Measurements from ENCODE around the gene IFI27. TPM values are rescaled to one million over a fixed set of nuclear protein-coding genes. Genes with fewer than 3 reads are reported as not detected.

Gene IFI27
- total and polyA plus RNA-seq, 2 experiments from 2014 or later, result 1.8 to 6.7 TPM

GRCh38 chr14:94129111-94129757, 18.7 kb downstream of the IFI27 start, which contains the start of gene IFI27L2:
IFI27L2 (minus strand) TSS chr14:94129604; CDS start chr14:94129564, 40 bp downstream.
- TF ChIP-seq CTCF (IDR thresholded peaks at IDR 0.05; ENCODE audit: poor library complexity) (peak; percentile 39), EZH2 (IDR thresholded peaks at IDR 0.05; ENCODE audit: borderline replicate concordance) (no peak)
- H3K79me2 ChIP-seq, result no peaks in the 10 kb centered on the region
- 1% methylated on average over 23 of the region's 27 CpGs for WGBS (ENCODE audit: low lambda C conversion rate, missing lambda C conversion rate)
- no peaks in the 10 kb centered on the region for H4K20me1 ChIP-seq (ENCODE audit: insufficient read depth, poor library complexity, severe bottlenecking)
- no peaks in the 10 kb centered on the region for H3K36me3 ChIP-seq (replicated peaks; ENCODE audit: insufficient read depth, low read depth)
- H2AFZ ChIP-seq, result peak within 1 kb of the TSS; percentile 75
- peak within 1 kb of the TSS; percentile 40 for H3K27ac ChIP-seq
- H3K4me3 ChIP-seq, result peak within 1 kb of the TSS; percentile 25
- no peaks in the 10 kb centered on the region for H3K4me1 ChIP-seq (ENCODE audit: insufficient read depth)
- no peaks in the 10 kb centered on the region for H3K27me3 ChIP-seq
- no peaks in the 10 kb centered on the region for H3K9me2 ChIP-seq (replicated peaks; ENCODE audit: insufficient read depth)
- peak; percentile 89 for DNase-seq (ENCODE audit: low spot score)
- no peaks in the 10 kb centered on the region for H3K9me3 ChIP-seq (ENCODE audit: low read depth)
- H3K4me2 ChIP-seq, result peak within 1 kb of the TSS; percentile 85

GRCh38 chr14:94129758-94130414, 19.4 kb downstream of the IFI27 start:
- H3K79me2 ChIP-seq, result no peaks in the 10 kb centered on the region
- H3K9me3 ChIP-seq (ENCODE audit: low read depth), result no peaks in the 10 kb centered on the region
- no peaks in the 10 kb centered on the region for H3K4me1 ChIP-seq (ENCODE audit: insufficient read depth)
- no peaks in the 10 kb centered on the region for H4K20me1 ChIP-seq (ENCODE audit: insufficient read depth, poor library complexity, severe bottlenecking)
- H3K27ac ChIP-seq, result no peak overlapping the region
- no peaks in the 10 kb centered on the region for H3K27me3 ChIP-seq
- peak; percentile 49 for DNase-seq (ENCODE audit: low spot score)
- no peaks in the 10 kb centered on the region for H3K9me2 ChIP-seq (replicated peaks; ENCODE audit: insufficient read depth)
- H3K4me3 ChIP-seq, result peak overlapping the region; percentile 25
- no peaks in the 10 kb centered on the region for H3K36me3 ChIP-seq (replicated peaks; ENCODE audit: insufficient read depth, low read depth)
- peak overlapping the region; percentile 75 for H2AFZ ChIP-seq
- H3K4me2 ChIP-seq, result peak overlapping the region; percentile 85
- WGBS (ENCODE audit: low lambda C conversion rate, missing lambda C conversion rate), result 2% methylated on average over 12 of the region's 12 CpGs
- TF ChIP-seq CTCF (IDR thresholded peaks at IDR 0.05; ENCODE audit: poor library complexity) (no peak), EZH2 (IDR thresholded peaks at IDR 0.05; ENCODE audit: borderline replicate concordance) (no peak)

GRCh38 chr14:94132285-94132887, 21.9 kb downstream of the IFI27 start:
- Histone ChIP-seq H3K79me2 (no peaks in the 10 kb centered on the region), H3K4me2 (no peak overlapping the region), H3K9me2 (replicated peaks; ENCODE audit: insufficient read depth) (no peaks in the 10 kb centered on the region), H4K20me1 (ENCODE audit: insufficient read depth, poor library complexity, severe bottlenecking) (no peaks in the 10 kb centered on the region), H3K27me3 (no peaks in the 10 kb centered on the region), H3K9me3 (ENCODE audit: low read depth) (no peaks in the 10 kb centered on the region), H3K36me3 (replicated peaks; ENCODE audit: insufficient read depth, low read depth) (no peaks in the 10 kb centered on the region), H2AFZ (no peak overlapping the region), H3K27ac (no peak overlapping the region), H3K4me1 (ENCODE audit: insufficient read depth) (no peaks in the 10 kb centered on the region), H3K4me3 (no peak overlapping the region)
- no peak for TF ChIP-seq EZH2phosphoT487 (IDR thresholded peaks at IDR 0.05; ENCODE audit: low read depth, severe bottlenecking, unreplicated experiment)
- peak; percentile 84 for TF ChIP-seq CTCF (IDR thresholded peaks at IDR 0.05; ENCODE audit: poor library complexity)
- TF ChIP-seq EZH2 (IDR thresholded peaks at IDR 0.05; ENCODE audit: borderline replicate concordance), result no peak
- WGBS (ENCODE audit: low lambda C conversion rate, missing lambda C conversion rate), result 48% methylated on average over 4 of the region's 4 CpGs
- peak; percentile 84 for DNase-seq (ENCODE audit: low spot score)

Measured in hepatocyte (in vitro differentiated cells).